ENCODE measurements around the gene MEIS1. TPM values are rescaled to one million over a fixed set of nuclear protein-coding genes. Genes with fewer than 3 reads are reported as not detected.

The MEIS1 gene
- 7.8 TPM for polyA plus RNA-seq (2013, experiment 1 of 2)
- 8.8 TPM for polyA plus RNA-seq (2013, experiment 2 of 2)

- Histone ChIP-seq H3K23ac (ENCODE audit: low read depth, low read length, poor library complexity) (peak within 1 kb of the TSS; percentile 40), H3K18ac (ENCODE audit: low read length) (peak within 1 kb of the TSS; percentile 97), H3K4me2 (ENCODE audit: insufficient read depth, low read length, poor library complexity, severe bottlenecking) (peak within 1 kb of the TSS; percentile 92), H2BK5ac (ENCODE audit: low read length) (peak within 1 kb of the TSS; percentile 82), H2BK12ac (ENCODE audit: low read length) (no peak within 1 kb of the TSS), H2BK120ac (ENCODE audit: low read depth, low read length) (peak within 1 kb of the TSS; percentile 76), H3K4me3 (ENCODE audit: low read length in 2 of 2) (peak within 1 kb of the TSS; percentile 65 to 80), H3K36me3 (replicated peaks in 1 of 2; ENCODE audit: control insufficient read depth in 2 of 2, insufficient read depth in 2 of 2, low read length in 2 of 2) (peaks cover 0 to 12% of the 10 kb centered on the region in 2 donors), H3K27me3 (ENCODE audit: control insufficient read depth in 3 of 3, insufficient read depth in 3 of 3, low read depth in 1 of 3, low read length in 3 of 3) (peaks cover 0 to 22% (median 0%) of the 10 kb centered on the region in 3 experiments), H3K4ac (ENCODE audit: low read length) (peak within 1 kb of the TSS; percentile 67), H2BK15ac (ENCODE audit: low read length) (peak within 1 kb of the TSS; percentile 70), H3K9me3 (replicated peaks in 1 of 2; ENCODE audit: control insufficient read depth in 2 of 2, insufficient read depth in 1 of 2, low read depth in 1 of 2, low read length in 2 of 2) (no peaks in the 10 kb centered on the region), H3K27ac (replicated peaks; ENCODE audit: low read length) (peak within 1 kb of the TSS; percentile 91), H3K9ac (ENCODE audit: low read depth, low read length, poor library complexity) (peak within 1 kb of the TSS; percentile 67), H2AK5ac (ENCODE audit: low read depth, low read length) (peak within 1 kb of the TSS; percentile 96), H4K91ac (ENCODE audit: low read depth, low read length, poor library complexity) (peak within 1 kb of the TSS; percentile 64), H2AFZ (ENCODE audit: low read length) (peak within 1 kb of the TSS; percentile 84), H3K14ac (ENCODE audit: low read length) (no peak within 1 kb of the TSS), H4K8ac (ENCODE audit: low read depth, low read length) (no peak within 1 kb of the TSS), H3K79me1 (ENCODE audit: low read depth, low read length) (no peaks in the 10 kb centered on the region), H3K4me1 (ENCODE audit: control insufficient read depth in 2 of 2, insufficient read depth in 1 of 2, low read depth in 1 of 2, low read length in 2 of 2) (peaks cover 10 to 24% of the 10 kb centered on the region in 2 donors)
- DNase-seq (ENCODE audit: low spot score), result no peak
- no CpG with 5 or more reads among the region's 38 CpGs for WGBS, 2 donors (ENCODE audit: extremely low coverage in 2 of 2, insufficient read length in 2 of 2, insufficient replicate concordance in 1 of 2)
These were observed at the start of gene MEIS1 for GRCh38 chr2:66434679-66435548. TSS of gene MEIS1 (plus strand) at chr2:66435125. CDS start at chr2:66435857, 732 bp downstream.

- no peak overlapping the region for H3K4me3 ChIP-seq (ENCODE audit: low read length in 2 of 2)
- H3K4me2 ChIP-seq (ENCODE audit: insufficient read depth, low read length, poor library complexity, severe bottlenecking), result no peak overlapping the region
- H2BK12ac ChIP-seq (ENCODE audit: low read length), result no peak overlapping the region
- no peaks in the 10 kb centered on the region for H3K9me3 ChIP-seq (replicated peaks in 1 of 2; ENCODE audit: control insufficient read depth in 2 of 2, insufficient read depth in 1 of 2, low read depth in 1 of 2, low read length in 2 of 2)
- WGBS, 2 donors (ENCODE audit: extremely low coverage in 2 of 2, insufficient read length in 2 of 2, insufficient replicate concordance in 1 of 2), result no CpG with 5 or more reads among the region's 9 CpGs
- H3K4ac ChIP-seq (ENCODE audit: low read length), result no peak overlapping the region
- H4K8ac ChIP-seq (ENCODE audit: low read depth, low read length), result no peak overlapping the region
- H3K18ac ChIP-seq (ENCODE audit: low read length), result no peak overlapping the region
- no peak overlapping the region for H2BK15ac ChIP-seq (ENCODE audit: low read length)
- H3K4me1 ChIP-seq (ENCODE audit: control insufficient read depth in 2 of 2, insufficient read depth in 1 of 2, low read depth in 1 of 2, low read length in 2 of 2), result peaks cover 0 to 2% of the 10 kb centered on the region in 2 donors
- H2AFZ ChIP-seq (ENCODE audit: low read length), result peak overlapping the region; percentile 10
- H3K36me3 ChIP-seq (replicated peaks in 1 of 2; ENCODE audit: control insufficient read depth in 2 of 2, insufficient read depth in 2 of 2, low read length in 2 of 2), result no peaks in the 10 kb centered on the region
- H3K9ac ChIP-seq (ENCODE audit: low read depth, low read length, poor library complexity), result no peak overlapping the region
- no peak for DNase-seq (ENCODE audit: low spot score)
- no peaks in the 10 kb centered on the region for H3K79me1 ChIP-seq (ENCODE audit: low read depth, low read length)
- H2BK120ac ChIP-seq (ENCODE audit: low read depth, low read length), result no peak overlapping the region
- no peak overlapping the region for H2AK5ac ChIP-seq (ENCODE audit: low read depth, low read length)
- no peak overlapping the region for H2BK5ac ChIP-seq (ENCODE audit: low read length)
- no peak overlapping the region for H3K14ac ChIP-seq (ENCODE audit: low read length)
- no peak overlapping the region for H3K23ac ChIP-seq (ENCODE audit: low read depth, low read length, poor library complexity)
- H3K27ac ChIP-seq (replicated peaks; ENCODE audit: low read length), result no peak overlapping the region
- no peak overlapping the region for H4K91ac ChIP-seq (ENCODE audit: low read depth, low read length, poor library complexity)
- no peaks in the 10 kb centered on the region for H3K27me3 ChIP-seq (ENCODE audit: control insufficient read depth in 3 of 3, insufficient read depth in 3 of 3, low read depth in 1 of 3, low read length in 3 of 3)
These were observed 47.7 kb upstream of the MEIS1 start for GRCh38 chr2:66387016-66387753.

GRCh38 chr2:66389651-66390131 lies 45.2 kb upstream of the MEIS1 start:
- no peak for DNase-seq (ENCODE audit: low spot score)
- H3K4me1 ChIP-seq (ENCODE audit: control insufficient read depth in 2 of 2, insufficient read depth in 1 of 2, low read depth in 1 of 2, low read length in 2 of 2), result peaks cover 0 to 2% of the 10 kb centered on the region in 2 donors
- no peaks in the 10 kb centered on the region for H3K36me3 ChIP-seq (replicated peaks in 1 of 2; ENCODE audit: control insufficient read depth in 2 of 2, insufficient read depth in 2 of 2, low read length in 2 of 2)

More at GRCh38 chr2:66389651-66390131, 45.2 kb upstream of the MEIS1 start:
- Histone ChIP-seq H3K18ac (ENCODE audit: low read length) (no peak overlapping the region), H3K27me3 (ENCODE audit: control insufficient read depth in 3 of 3, insufficient read depth in 3 of 3, low read depth in 1 of 3, low read length in 3 of 3) (no peaks in the 10 kb centered on the region), H4K91ac (ENCODE audit: low read depth, low read length, poor library complexity) (no peak overlapping the region), H3K4ac (ENCODE audit: low read length) (no peak overlapping the region), H2BK120ac (ENCODE audit: low read depth, low read length) (no peak overlapping the region), H2AK5ac (ENCODE audit: low read depth, low read length) (no peak overlapping the region), H3K79me1 (ENCODE audit: low read depth, low read length) (no peaks in the 10 kb centered on the region), H2BK12ac (ENCODE audit: low read length) (no peak overlapping the region), H2BK5ac (ENCODE audit: low read length) (no peak overlapping the region), H3K27ac (replicated peaks; ENCODE audit: low read length) (no peak overlapping the region), H2BK15ac (ENCODE audit: low read length) (peak overlapping the region; percentile 34), H3K4me3 (ENCODE audit: low read length in 2 of 2) (no peak overlapping the region), H2AFZ (ENCODE audit: low read length) (peak overlapping the region; percentile 14), H3K14ac (ENCODE audit: low read length) (no peak overlapping the region), H3K9ac (ENCODE audit: low read depth, low read length, poor library complexity) (no peak overlapping the region), H4K8ac (ENCODE audit: low read depth, low read length) (no peak overlapping the region), H3K9me3 (replicated peaks in 1 of 2; ENCODE audit: control insufficient read depth in 2 of 2, insufficient read depth in 1 of 2, low read depth in 1 of 2, low read length in 2 of 2) (no peaks in the 10 kb centered on the region), H3K4me2 (ENCODE audit: insufficient read depth, low read length, poor library complexity, severe bottlenecking) (no peak overlapping the region), H3K23ac (ENCODE audit: low read depth, low read length, poor library complexity) (no peak overlapping the region)
- WGBS, 2 donors (ENCODE audit: extremely low coverage in 2 of 2, insufficient read length in 2 of 2, insufficient replicate concordance in 1 of 2), result no CpG with 5 or more reads among the region's 3 CpGs

Measured in neuronal stem cell (in vitro differentiated cells).